K562 (cell line): ENCODE data around the gene TENM4. TPM values are rescaled to one million over a fixed set of nuclear protein-coding genes. Genes with fewer than 3 reads are reported as not detected.

ENCODE experiments used
- ATAC-seq: fragments of 200-7000 bp; cut with Tn5 transposase; 3 replicates; pipeline ENCODE4 v1.9.1; 2020; ENCODE audit warnings: moderate library complexity
- BruUV-seq: library from RNA; stranded (reverse); fragments of 400-500 nt; replicated peaks from 2 replicates; lab custom pipeline; 2021; lab: Mats Ljungman, UMichigan
- CTCF ChIA-PET: fragments of 300-600 bp; formaldehyde crosslinking; extraction: SDS; loops from one replicate; lab custom pipeline; 2021; ENCODE audit warnings: low intra/inter-chr PET ratio; lab: Yijun Ruan, JAX
- POLR2A ChIA-PET: fragments of 300-600, 350-650 bp; sonication (Branson Sonifier 250); formaldehyde crosslinking; extraction: SDS; loops from one replicate; lab custom pipeline; 2021; ENCODE audit warnings: antibody characterized with exemption, inconsistent platforms; lab: Yijun Ruan, JAX
- DNase-seq, 4 experiments: peaks; one replicate each; pipeline versions ENCODE4 v3.0.0 to v3.0.0-alpha.2; 2011 to 2018; ENCODE audit warnings: low spot score in 3 of 4, mixed read lengths in 3 of 4; ENCODE audit errors: extremely low read depth in 1 of 4
- FAIRE-seq: peaks from 2 replicates; lab custom pipeline; 2011; peaks lifted over from hg19 to GRCh38; lab: Jason Lieb, UNC
- H2AFZ ChIP-seq: 2 replicates; pipeline ENCODE4 v1.6.0; 2011; ENCODE audit warnings: low read depth, low read length, control low read depth, inconsistent platforms
- H3K27ac ChIP-seq: fragments of 200-600 bp; 3 replicates; pipeline ENCODE4 v1.8.0; 2011; ENCODE audit warnings: low read depth, mild to moderate bottlenecking, control low read depth, inconsistent platforms, low read length, moderate library complexity, mixed read lengths; ENCODE audit errors: extremely low read depth
- H3K27me3 ChIP-seq, 2 experiments: fragments of 300-600 bp in 1 of 2; 2 replicates in 1 of 2; 3 replicates in 1 of 2; pipeline versions ENCODE4 v1.6.0 to v1.8.0; 2011; ENCODE audit warnings: inconsistent platforms in 2 of 2, low read length in 2 of 2, mild to moderate bottlenecking in 1 of 2, mixed read lengths in 1 of 2, moderate library complexity in 1 of 2; ENCODE audit not compliant: control insufficient read depth in 2 of 2, insufficient read depth in 2 of 2
- H3K36me3 ChIP-seq: fragments of 300-600 bp; 3 replicates; pipeline ENCODE4 v1.8.0; 2011; ENCODE audit warnings: mild to moderate bottlenecking, low read length, inconsistent platforms; ENCODE audit not compliant: control insufficient read depth, insufficient read depth
- H3K4me1 ChIP-seq, 2 experiments: fragments of 200-600 bp in 1 of 2; replicated peaks in 1 of 2; 2 replicates in 1 of 2; 3 replicates in 1 of 2; pipeline versions ENCODE4 v1.5.1 to v1.8.0; 2011; ENCODE audit warnings: inconsistent platforms in 2 of 2, low read length in 2 of 2, mild to moderate bottlenecking in 1 of 2, mixed read lengths in 1 of 2, moderate library complexity in 1 of 2; ENCODE audit not compliant: control insufficient read depth in 2 of 2, insufficient read depth in 2 of 2
- H3K4me2 ChIP-seq: 2 replicates; pipeline ENCODE4 v1.6.1; 2011; ENCODE audit warnings: low read length, control low read depth, inconsistent platforms, mixed read lengths; ENCODE audit not compliant: insufficient read depth
- H3K4me3 ChIP-seq: fragments of 200-600 bp; sonication (generic), shearing (Covaris generic); 2 replicates; pipeline ENCODE4 v1.5.1; 2016; ENCODE audit warnings: control low read depth, inconsistent platforms
- H3K79me2 ChIP-seq: fragments of 200-600 bp; 3 replicates; pipeline ENCODE4 v1.8.0; 2011; ENCODE audit warnings: low read length, inconsistent platforms; ENCODE audit not compliant: control insufficient read depth, insufficient read depth
- H3K9ac ChIP-seq, 2 experiments: 2 replicates each; pipeline versions ENCODE4 v1.6.0 to v1.6.1; 2011; ENCODE audit warnings: low read depth in 2 of 2, low read length in 2 of 2, control low read depth in 1 of 2, inconsistent platforms in 1 of 2, mild to moderate bottlenecking in 1 of 2, mixed read lengths in 1 of 2; ENCODE audit not compliant: insufficient read depth in 1 of 2
- H3K9me1 ChIP-seq: one replicate; pipeline ENCODE4 v1.6.0; 2011; ENCODE audit warnings: inconsistent platforms, mild to moderate bottlenecking, low read length, moderate library complexity; ENCODE audit not compliant: control insufficient read depth, insufficient read depth
- H3K9me3 ChIP-seq: replicated peaks from 2 replicates; pipeline ENCODE4 v1.5.1; 2011; ENCODE audit warnings: low read depth, low read length, inconsistent platforms; ENCODE audit not compliant: control insufficient read depth, insufficient read depth
- H4K20me1 ChIP-seq: replicated peaks from 2 replicates; pipeline ENCODE4 v1.6.1; 2011; ENCODE audit warnings: low read length, inconsistent platforms, mixed read lengths; ENCODE audit not compliant: control insufficient read depth, insufficient read depth
- ARHGAP35 ChIP-seq: fragments of 450-650 bp; IDR thresholded peaks from 2 replicates; pipeline ENCODE4 v1.6.1; 2018; ENCODE audit not compliant: partially characterized antibody
- BCLAF1 ChIP-seq, 2 experiments: fragments of 450-650 bp in 1 of 2; IDR thresholded peaks; 2 replicates each; pipeline ENCODE4 v1.6.1; 2011 to 2017; ENCODE audit warnings: low read depth in 2 of 2, antibody characterized with exemption in 1 of 2, borderline replicate concordance in 1 of 2, low read length in 1 of 2, mild to moderate bottlenecking in 1 of 2, mixed read lengths in 1 of 2; ENCODE audit not compliant: control insufficient read depth in 1 of 2
- BRD9 ChIP-seq: fragments of 450-650 bp; IDR thresholded peaks from 2 replicates; pipeline ENCODE4 v1.6.1; 2018; ENCODE audit warnings: low read depth; ENCODE audit not compliant: partially characterized antibody
- CREBBP ChIP-seq: IDR thresholded peaks from one replicate; pipeline ENCODE4 v1.6.1; 2012; ENCODE audit warnings: low read depth, mild to moderate bottlenecking, control low read depth, inconsistent platforms, low read length
- KDM5B ChIP-seq: fragments of 200-600 bp; sonication (generic); IDR thresholded peaks from 2 replicates; pipeline ENCODE4 v1.6.1; 2012; ENCODE audit warnings: low read depth, mild to moderate bottlenecking, moderate library complexity, low read length, control low read depth, inconsistent platforms; ENCODE audit not compliant: insufficient replicate concordance
- NRF1 ChIP-seq, 2 experiments: fragments of 450-650 bp; IDR thresholded peaks in 1 of 2; conservative IDR thresholded peaks in 1 of 2; 2 replicates each; pipeline ENCODE4 v1.6.1; 2014; ENCODE audit warnings: mild to moderate bottlenecking in 2 of 2
- NUFIP1 ChIP-seq: fragments of 450-650 bp; IDR thresholded peaks from 2 replicates; pipeline ENCODE4 v1.6.1; 2018; ENCODE audit not compliant: partially characterized antibody
- POLR2B ChIP-seq: fragments of 450-650 bp; IDR thresholded peaks from 2 replicates; pipeline ENCODE4 v1.6.1; 2018; ENCODE audit warnings: low read depth; ENCODE audit not compliant: partially characterized antibody
- POLR2H ChIP-seq: IDR thresholded peaks from 2 replicates; pipeline ENCODE4 v1.6.1; 2016; ENCODE audit warnings: missing genetic modification characterization, low read depth, mild to moderate bottlenecking, control low read depth, missing compliant biosample characterization, moderate library complexity
- PRMT5 ChIP-seq: sonication (generic); formaldehyde crosslinking; IDR thresholded peaks from 2 replicates; pipeline ENCODE4 v1.5.0; 2020; ENCODE audit warnings: missing genetic modification reagents
- SP1 ChIP-seq: sonication (generic); formaldehyde crosslinking; IDR thresholded peaks from 2 replicates; pipeline ENCODE4 v1.8.1; 2022; ENCODE audit warnings: mild to moderate bottlenecking, missing genetic modification reagents
- SREBF1 ChIP-seq: fragments of 150-350 bp; IDR thresholded peaks from 2 replicates; pipeline ENCODE4 v1.6.1; 2014; ENCODE audit warnings: antibody characterized with exemption, low read depth, low read length, borderline replicate concordance
- SRSF1 ChIP-seq: fragments of 200-400 bp; formaldehyde crosslinking; IDR thresholded peaks from 2 replicates; pipeline ENCODE4 v1.6.1; 2017; ENCODE audit warnings: mild to moderate bottlenecking, low read depth, low read length, moderate library complexity
- TRIM24 ChIP-seq, 2 experiments: fragments of 450-650 bp; IDR thresholded peaks; 2 replicates each; pipeline ENCODE4 v1.6.1; 2016
- ZNF282 ChIP-seq: sonication (generic); formaldehyde crosslinking; IDR thresholded peaks from 2 replicates; pipeline ENCODE4 v1.8.1; 2023; ENCODE audit warnings: missing genetic modification reagents
- ZNF311 ChIP-seq: fragments of 250-450 bp; sonication (Bioruptor Pico); IDR thresholded peaks from 2 replicates; pipeline ENCODE4 v1.4.0; 2020; ENCODE audit warnings: mild to moderate bottlenecking, moderate library complexity
- WGBS: fragments of 100-300 bp; shearing (Covaris generic); methylation state at CpG from one replicate; pipeline ENCODE4 v1.1.6; 2016; ENCODE audit warnings: low coverage, mixed read lengths; ENCODE audit not compliant: insufficient coverage; ENCODE audit errors: missing lambda C conversion rate; 5-methylcytosine and 5-hydroxymethylcytosine counted together
- in situ Hi-C: fragments of 300-500 bp; cut with MboI; formaldehyde crosslinking; loops from 4 replicates; pipeline ENCODE4 v1.15.0; 2018; ENCODE audit warnings: inconsistent platforms, mixed read lengths
- intact Hi-C: fragments of 100-400 bp; cut with micrococcal nuclease; formaldehyde crosslinking; loops from 2 replicates; pipeline ENCODE4 v1.14.2; 2022
- polyA plus RNA-seq, 8 experiments: library from polyadenylated mRNA; depleted of rRNA in 4 of 8; stranded (reverse) in 5 of 8; unstranded in 3 of 8; fragments of >200 nt; fragmentation: Nextera tagmentation in 2 of 8; fragmentation: Illumina TruSeq in 1 of 8; extraction: Ambion mirVana in 2 of 8; extraction: Trizol in 1 of 8; gene quantifications; 2 replicates each; pipeline versions ENCODE4 v1.2.1 to v1.2.3, GENCODE V29; 2011 to 2014; ENCODE audit warnings: inconsistent platforms in 1 of 8, missing spikeins in 1 of 8
- total RNA-seq, 7 experiments: library from RNA; depleted of rRNA in 6 of 7; stranded (reverse); fragments of >200 nt in 6 of 7; fragmentation: Illumina TruSeq in 2 of 7; extraction: Trizol in 2 of 7; gene quantifications; 2 replicates each; pipeline versions ENCODE4 v1.2.1 to v1.2.3, GENCODE V29; 2011 to 2021; ENCODE audit warnings: low replicate concordance in 1 of 7

The TENM4 gene
- total and polyA plus RNA-seq, 9 of the 15 experiments (the other 6 are each of a cell fraction or from before 2014, with no cell fraction given): 0.16 TPM; not detected in 8

GRCh38 chr11:79273781-79274180 lies 167.0 kb downstream of the TENM4 start:
- no peaks in the 10 kb centered on the region for H3K4me1 ChIP-seq
- no peak overlapping the region for H3K4me3 ChIP-seq
- no peaks in the 10 kb centered on the region for H3K36me3 ChIP-seq
- ChIA-PET POLR2A (no interaction called here), CTCF (no interaction called here)
- no peak for DNase-seq
- no peak overlapping the region for H3K9ac ChIP-seq
- ATAC-seq: no peak
- BruUV-seq: no TSS peak
- no peak overlapping the region for H2AFZ ChIP-seq
- no peak for FAIRE-seq
- no peaks in the 10 kb centered on the region for H4K20me1 ChIP-seq
- no peak overlapping the region for H3K4me2 ChIP-seq
- peaks cover 0 to 2% of the 10 kb centered on the region in 2 experiments; a peak in 1 of 5 replicates for H3K27me3 ChIP-seq
- TF ChIP-seq NUFIP1 (no peak), BRD9 (no peak), ZNF311 (no peak), BCLAF1 (IDR thresholded peaks at IDR 0.05; ENCODE audit: borderline replicate concordance in 1 of 2, control insufficient read depth in 1 of 2, low read depth in 2 of 2, low read length in 1 of 2) (no peak), SREBF1 (no peak), ZNF282 (CRISPR knock-in tag) (no peak), ARHGAP35 (no peak), TRIM24 (IDR thresholded peaks at IDR 0.05) (no peak), KDM5B (no peak), NRF1 (conservative IDR thresholded peaks at IDR 0.05 in 1 of 2, IDR thresholded peaks at IDR 0.05 in 1 of 2) (no peak), CREBBP (no peak), SRSF1 (no peak), POLR2B (no peak), PRMT5 (CRISPR knock-in tag) (no peak), POLR2H (tag) (no peak), SP1 (CRISPR knock-in tag) (no peak)
- intact Hi-C loops: no loop called here
- H3K9me1 ChIP-seq: no peaks in the 10 kb centered on the region
- H3K79me2 ChIP-seq: no peaks in the 10 kb centered on the region
- no peaks in the 10 kb centered on the region for H3K9me3 ChIP-seq
- in situ Hi-C loops: no loop called here
- 0% methylated on average over 2 of the region's 3 CpGs for WGBS
- no peak overlapping the region for H3K27ac ChIP-seq
